ENCODE measurements around the gene ABCC11. TPM values are rescaled to one million over a fixed set of nuclear protein-coding genes. Genes with fewer than 3 reads are reported as not detected.

ABCC11 gene
- total and polyA plus RNA-seq, 2 of the 13 experiments (the other 11 are each of a cell fraction or from before 2014, with no cell fraction given) = 1.0 to 1.4 TPM

DNA sequence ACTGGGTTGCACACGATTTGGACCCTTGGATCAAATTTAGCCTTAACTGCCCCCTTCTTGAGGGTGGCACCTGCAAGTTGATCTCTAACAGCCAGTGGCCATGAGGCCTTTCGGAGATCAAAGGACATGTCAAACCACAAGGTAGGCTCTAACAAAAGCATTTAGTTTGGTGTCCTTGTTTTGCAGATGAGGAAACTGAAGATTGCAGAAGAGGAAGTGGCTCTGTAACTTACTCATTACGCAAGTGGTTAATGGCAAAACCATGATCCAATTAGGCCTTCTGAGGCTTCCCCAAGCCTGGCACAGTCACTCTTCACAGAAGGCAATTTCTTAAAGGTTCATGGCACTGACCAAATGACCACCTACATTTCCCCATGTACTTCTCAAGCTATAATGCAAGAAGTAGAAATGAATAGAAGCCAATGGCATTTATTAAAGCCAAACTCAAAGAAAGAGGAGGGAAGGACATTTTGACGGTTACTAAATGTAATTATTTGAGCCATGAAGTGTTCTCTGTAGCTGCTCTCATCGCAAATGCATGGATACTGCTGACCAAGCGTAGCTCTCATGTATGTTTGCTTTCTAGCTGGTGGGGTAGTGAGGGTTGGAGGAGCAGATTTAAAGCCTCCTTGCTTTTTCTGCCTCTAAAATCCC, 58.8 kb downstream of the ABCC11 start (continued):
- TF ChIP-seq, protein P1, sequence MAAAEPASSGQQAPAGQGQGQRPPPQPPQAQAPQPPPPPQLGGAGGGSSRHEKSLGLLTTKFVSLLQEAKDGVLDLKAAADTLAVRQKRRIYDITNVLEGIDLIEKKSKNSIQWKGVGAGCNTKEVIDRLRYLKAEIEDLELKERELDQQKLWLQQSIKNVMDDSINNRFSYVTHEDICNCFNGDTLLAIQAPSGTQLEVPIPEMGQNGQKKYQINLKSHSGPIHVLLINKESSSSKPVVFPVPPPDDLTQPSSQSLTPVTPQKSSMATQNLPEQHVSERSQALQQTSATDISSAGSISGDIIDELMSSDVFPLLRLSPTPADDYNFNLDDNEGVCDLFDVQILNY (CRISPR knock-in tag; conservative IDR thresholded peaks at IDR 0.05) = no peak
- TF ChIP-seq, protein P2, sequence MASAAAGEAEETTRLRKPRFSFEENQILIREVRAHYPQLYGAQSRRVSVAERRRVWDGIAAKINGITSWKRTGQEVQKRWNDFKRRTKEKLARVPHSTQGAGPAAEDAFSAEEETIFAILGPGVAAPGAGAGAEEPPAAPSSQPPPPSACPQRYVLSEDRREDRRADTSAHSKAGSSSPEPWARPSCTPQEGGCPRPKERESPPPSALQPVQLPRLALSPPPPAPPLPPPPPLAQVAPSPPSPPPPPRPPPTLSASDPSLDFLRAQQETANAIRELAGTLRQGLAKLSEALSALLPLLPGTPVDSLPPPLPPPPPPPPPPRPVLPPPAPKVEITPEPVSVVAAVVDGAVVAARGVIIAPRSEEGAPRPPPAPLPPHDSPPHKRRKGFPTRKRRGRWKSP (CRISPR knock-in tag; IDR thresholded peaks at IDR 0.05) = no peak
- TF ChIP-seq SRSF9 (IDR thresholded peaks at IDR 0.05; ENCODE audit: borderline replicate concordance, insufficient read depth, low read depth, low read length, poor library complexity, severe bottlenecking) = no peak

DNA sequence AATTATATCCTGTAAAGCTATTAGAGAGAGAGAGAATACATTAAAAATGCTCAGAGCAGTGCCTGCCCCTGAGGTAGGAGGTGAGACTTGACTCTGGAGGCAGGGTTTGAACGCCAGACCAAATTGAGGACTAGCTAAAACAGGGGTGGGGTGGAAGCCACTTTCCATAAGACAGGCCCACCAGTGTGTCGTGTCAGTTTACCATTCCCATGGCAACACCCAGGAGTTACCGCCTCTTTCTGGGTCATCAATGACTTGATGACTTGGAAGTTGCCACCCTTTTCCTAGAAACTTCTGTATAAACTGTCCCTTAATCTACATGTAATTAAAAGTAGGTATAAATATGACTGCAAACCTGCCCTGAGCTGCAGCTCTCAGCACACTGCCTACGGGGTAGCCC, 59.6 kb downstream of the ABCC11 start:
- TF ChIP-seq GTF3A (CRISPR knock-in tag; conservative IDR thresholded peaks at IDR 0.05) = no peak
- no peak for TF ChIP-seq ZNF30 (CRISPR knock-in tag; IDR thresholded peaks at IDR 0.05)
- TF ChIP-seq, protein P3, sequence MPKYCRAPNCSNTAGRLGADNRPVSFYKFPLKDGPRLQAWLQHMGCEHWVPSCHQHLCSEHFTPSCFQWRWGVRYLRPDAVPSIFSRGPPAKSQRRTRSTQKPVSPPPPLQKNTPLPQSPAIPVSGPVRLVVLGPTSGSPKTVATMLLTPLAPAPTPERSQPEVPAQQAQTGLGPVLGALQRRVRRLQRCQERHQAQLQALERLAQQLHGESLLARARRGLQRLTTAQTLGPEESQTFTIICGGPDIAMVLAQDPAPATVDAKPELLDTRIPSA (CRISPR knock-in tag; IDR thresholded peaks at IDR 0.05; ENCODE audit: borderline replicate concordance) = no peak
- TF ChIP-seq ESRRA (CRISPR knock-in tag; IDR thresholded peaks at IDR 0.05; ENCODE audit: low read depth) = no peak
- TF ChIP-seq, protein P4, sequence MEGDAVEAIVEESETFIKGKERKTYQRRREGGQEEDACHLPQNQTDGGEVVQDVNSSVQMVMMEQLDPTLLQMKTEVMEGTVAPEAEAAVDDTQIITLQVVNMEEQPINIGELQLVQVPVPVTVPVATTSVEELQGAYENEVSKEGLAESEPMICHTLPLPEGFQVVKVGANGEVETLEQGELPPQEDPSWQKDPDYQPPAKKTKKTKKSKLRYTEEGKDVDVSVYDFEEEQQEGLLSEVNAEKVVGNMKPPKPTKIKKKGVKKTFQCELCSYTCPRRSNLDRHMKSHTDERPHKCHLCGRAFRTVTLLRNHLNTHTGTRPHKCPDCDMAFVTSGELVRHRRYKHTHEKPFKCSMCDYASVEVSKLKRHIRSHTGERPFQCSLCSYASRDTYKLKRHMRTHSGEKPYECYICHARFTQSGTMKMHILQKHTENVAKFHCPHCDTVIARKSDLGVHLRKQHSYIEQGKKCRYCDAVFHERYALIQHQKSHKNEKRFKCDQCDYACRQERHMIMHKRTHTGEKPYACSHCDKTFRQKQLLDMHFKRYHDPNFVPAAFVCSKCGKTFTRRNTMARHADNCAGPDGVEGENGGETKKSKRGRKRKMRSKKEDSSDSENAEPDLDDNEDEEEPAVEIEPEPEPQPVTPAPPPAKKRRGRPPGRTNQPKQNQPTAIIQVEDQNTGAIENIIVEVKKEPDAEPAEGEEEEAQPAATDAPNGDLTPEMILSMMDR (CRISPR knock-in tag; IDR thresholded peaks at IDR 0.05) = no peak
- no peak for TF ChIP-seq ZSCAN9 (CRISPR knock-in tag; IDR thresholded peaks at IDR 0.05; ENCODE audit: borderline replicate concordance)
- TF ChIP-seq CENPT (CRISPR knock-in tag; IDR thresholded peaks at IDR 0.05; ENCODE audit: low read depth) = no peak
- TF ChIP-seq, protein P5, sequence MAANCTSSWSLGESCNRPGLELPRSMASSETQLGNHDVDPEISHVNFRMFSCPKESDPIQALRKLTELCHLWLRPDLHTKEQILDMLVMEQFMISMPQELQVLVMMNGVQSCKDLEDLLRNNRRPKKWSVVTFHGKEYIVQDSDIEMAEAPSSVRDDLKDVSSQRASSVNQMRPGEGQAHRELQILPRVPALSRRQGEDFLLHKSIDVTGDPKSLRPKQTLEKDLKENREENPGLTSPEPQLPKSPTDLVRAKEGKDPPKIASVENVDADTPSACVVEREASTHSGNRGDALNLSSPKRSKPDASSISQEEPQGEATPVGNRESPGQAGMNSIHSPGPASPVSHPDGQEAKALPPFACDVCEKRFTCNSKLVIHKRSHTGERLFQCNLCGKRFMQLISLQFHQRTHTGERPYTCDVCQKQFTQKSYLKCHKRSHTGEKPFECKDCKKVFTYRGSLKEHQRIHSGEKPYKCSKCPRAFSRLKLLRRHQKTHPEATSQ (CRISPR knock-in tag; IDR thresholded peaks at IDR 0.05; ENCODE audit: borderline replicate concordance) = no peak
- TF ChIP-seq KAT2B (IDR thresholded peaks at IDR 0.05; ENCODE audit: borderline replicate concordance, low read depth, low read length) = no peak
- no peak; the same call in 1 of the 2 replicates for TF ChIP-seq THAP11 (CRISPR knock-in tag; IDR thresholded peaks at IDR 0.05)
- intact Hi-C loops (cut with micrococcal nuclease; ENCODE audit: unreplicated experiment) = no loop called here
- DNase-seq (ENCODE audit: low spot score) = no peak
- in situ Hi-C loops (cut with HindIII; ENCODE audit: extremely low pct_ligation_motif_present, low pct_unique_long_range_greater_than_20kb) = no loop called here
- POLR2A ChIA-PET = interaction anchor here (1.2 kb wide), 1 partner anchor 17 kb away, joined by 3 read pairs; no protein-coding TSS in a partner anchor
- CTCF ChIA-PET (ENCODE audit: low intra/inter-chr PET ratio, low total read pairs) = no interaction called here
- H3K27ac ChIP-seq (ENCODE audit: extremely low read length, insufficient read depth, low read length) = no peak overlapping the region
- H3K4me2 ChIP-seq (ENCODE audit: low read depth, low read length) = no peak overlapping the region
- H3K4me3 ChIP-seq (replicated peaks in 1 of 3; ENCODE audit: insufficient read depth in 1 of 3, low read depth in 2 of 3, low read length in 3 of 3) = no peak overlapping the region
- no peak overlapping the region for H2AFZ ChIP-seq (ENCODE audit: low read length)
- H4K20me1 ChIP-seq (ENCODE audit: insufficient read depth, low read length) = no peaks in the 10 kb centered on the region
- BruUV-seq (replicated peaks) = no TSS peak
- 91% methylated on average over 4 of the region's 4 CpGs for WGBS (ENCODE audit: low lambda C conversion rate)
- FAIRE-seq = no peak
- H3K79me2 ChIP-seq (ENCODE audit: insufficient read depth, low read length) = no peaks in the 10 kb centered on the region
- no peak for ATAC-seq
- no peaks in the 10 kb centered on the region for H3K36me3 ChIP-seq (replicated peaks in 1 of 2; ENCODE audit: control insufficient read depth in 1 of 2, insufficient read depth in 2 of 2, low read length in 2 of 2)
- no peak overlapping the region for H3K9ac ChIP-seq (ENCODE audit: insufficient read depth, low read depth, low read length)
- H3K4me1 ChIP-seq (ENCODE audit: insufficient read depth, low read length) = peaks cover 45% of the 10 kb centered on the region
- no peaks in the 10 kb centered on the region for H3K9me3 ChIP-seq (ENCODE audit: low read length)
- no peaks in the 10 kb centered on the region for H3K27me3 ChIP-seq (ENCODE audit: control insufficient read depth in 1 of 2, insufficient read depth in 2 of 2, low read length in 2 of 2)

Data from HepG2 (cell line).